Medulla oblongata (tissue), 1 donor: ENCODE results near the gene TXN2.
"Not testable (repeated sequence)": the region's sequence is repeated elsewhere in the genome, so short reads cannot be mapped to it uniquely, and the experiment has no call there.

ENCODE experiments used
- DNase-seq: peaks from one replicate; pipeline ENCODE4 v3.0.0-alpha.2; 2015; ENCODE audit errors: extremely low spot score

The TXN2 gene

DNA sequence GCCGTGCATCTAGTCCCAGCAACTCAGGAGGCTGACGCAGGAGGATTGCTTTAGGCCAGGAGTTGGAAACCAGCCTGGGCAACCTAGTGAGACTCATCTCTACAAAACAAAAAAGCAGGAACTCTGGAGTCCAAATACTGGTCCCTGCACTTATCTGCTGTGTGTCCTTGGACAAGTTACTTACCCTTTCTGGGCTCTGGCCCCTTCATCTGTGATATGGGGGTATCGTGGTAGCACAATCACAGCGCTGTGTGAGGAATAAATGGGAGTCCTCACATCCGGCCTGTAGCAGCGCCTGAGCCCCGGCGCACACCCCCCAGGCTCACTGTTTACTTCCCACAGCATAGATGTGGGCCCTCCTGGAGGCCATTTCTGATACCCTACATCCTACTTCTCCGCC is 49.5 kb downstream of the TXN2 start:
- no peak for DNase-seq

DNA sequence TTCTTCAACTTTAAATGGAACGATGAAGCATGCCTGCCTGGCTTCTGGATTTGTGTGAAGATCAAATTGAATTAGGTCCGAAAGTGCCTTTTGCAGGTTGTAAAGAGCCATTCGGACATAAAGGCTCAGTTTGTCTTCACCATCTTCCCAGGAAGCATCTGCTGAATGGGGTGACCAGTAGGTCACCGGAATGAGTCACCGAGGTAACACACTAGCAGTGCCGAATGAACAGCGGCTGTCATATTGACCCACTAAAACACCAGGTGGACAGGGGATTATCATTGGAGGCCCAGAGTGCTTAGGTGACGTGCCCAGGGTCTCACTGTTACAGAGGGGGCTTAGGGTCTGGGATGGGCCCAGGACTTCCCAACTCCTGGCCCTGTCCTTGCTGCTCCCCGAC is 50.6 kb downstream of the TXN2 start:
- no peak for DNase-seq

DNA sequence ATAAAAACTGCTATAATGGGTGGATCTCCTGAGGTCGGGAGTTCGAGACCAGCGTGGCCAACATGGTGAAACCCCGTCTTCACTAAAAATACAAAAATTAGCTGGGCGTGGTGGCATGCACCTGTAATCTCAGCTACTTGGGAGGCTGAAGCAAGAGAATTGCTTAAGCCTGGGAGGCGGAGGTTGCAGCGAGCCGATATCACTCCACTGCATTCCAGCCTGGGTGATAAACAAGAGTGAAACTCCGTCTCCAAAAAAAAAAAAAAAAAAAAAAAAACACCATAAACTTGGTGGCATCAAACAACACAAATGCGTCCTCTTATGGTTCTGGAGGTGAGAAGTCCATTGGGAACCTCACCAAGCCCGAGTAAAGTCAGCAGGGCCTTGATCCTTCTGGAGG is 53.5 kb downstream of the TXN2 start:
- not testable (repeated sequence) for DNase-seq

DNA sequence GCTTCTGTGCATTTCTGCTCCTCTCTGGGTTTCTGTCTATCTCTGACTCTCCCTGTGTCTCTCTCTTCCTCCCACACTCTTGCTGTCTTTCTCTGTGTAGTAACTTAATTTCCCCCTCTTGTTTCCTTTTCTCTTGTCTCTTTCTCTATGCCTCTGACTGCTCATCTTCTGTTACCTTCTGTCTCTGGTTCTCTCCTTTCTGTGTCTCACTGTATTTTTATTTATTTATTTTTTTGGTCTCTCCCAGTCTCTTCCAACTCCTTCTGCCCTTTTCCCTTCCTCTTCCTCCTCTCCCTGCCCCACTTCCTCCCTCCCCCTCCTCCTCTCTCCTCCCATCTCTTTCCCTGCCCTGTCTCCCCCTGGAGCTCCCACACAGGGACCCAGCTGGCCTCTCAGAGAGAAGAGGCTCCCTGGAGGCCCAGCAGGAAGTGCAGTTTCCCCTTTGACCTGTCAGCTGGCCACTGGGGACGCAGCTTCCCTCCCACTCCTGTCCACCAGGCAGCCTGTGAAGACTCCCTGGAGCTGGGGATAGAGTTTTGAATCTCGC is 55.4 kb downstream of the TXN2 start:
- no peak for DNase-seq

DNA sequence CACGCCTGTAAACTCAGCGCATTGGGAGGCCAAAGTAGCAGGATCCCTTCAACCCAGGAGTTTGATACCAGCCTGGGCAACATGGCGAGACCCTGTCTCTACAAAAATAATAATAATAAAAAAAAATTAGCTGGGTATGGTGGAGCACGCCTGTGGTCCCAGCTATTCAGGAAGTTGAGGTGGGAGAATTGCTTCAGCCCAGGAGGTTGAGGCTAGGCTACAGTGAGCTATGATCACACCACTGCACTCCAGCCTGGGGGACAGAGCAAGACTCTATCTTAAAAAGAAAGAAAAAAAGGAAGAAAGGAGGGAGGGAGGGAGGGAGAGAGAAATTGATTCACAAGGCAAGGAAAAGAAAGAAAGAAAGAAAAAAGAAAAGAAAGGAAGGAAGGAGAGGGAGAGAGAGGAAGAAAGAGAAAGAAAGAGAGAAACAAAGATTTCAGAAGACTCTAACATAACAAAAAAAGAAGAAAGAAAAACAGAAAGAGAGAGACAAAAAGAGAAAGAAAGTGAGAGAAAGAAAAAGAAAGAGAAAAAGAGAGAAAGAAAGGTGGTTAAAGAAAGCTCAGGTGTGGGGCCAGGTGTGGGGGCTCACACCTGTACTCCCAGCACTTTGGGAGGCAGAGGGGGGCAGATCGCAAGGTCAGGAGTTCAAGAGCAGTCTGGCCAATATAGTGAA is 56.4 kb downstream of the TXN2 start:
- DNase-seq = no peak

DNA sequence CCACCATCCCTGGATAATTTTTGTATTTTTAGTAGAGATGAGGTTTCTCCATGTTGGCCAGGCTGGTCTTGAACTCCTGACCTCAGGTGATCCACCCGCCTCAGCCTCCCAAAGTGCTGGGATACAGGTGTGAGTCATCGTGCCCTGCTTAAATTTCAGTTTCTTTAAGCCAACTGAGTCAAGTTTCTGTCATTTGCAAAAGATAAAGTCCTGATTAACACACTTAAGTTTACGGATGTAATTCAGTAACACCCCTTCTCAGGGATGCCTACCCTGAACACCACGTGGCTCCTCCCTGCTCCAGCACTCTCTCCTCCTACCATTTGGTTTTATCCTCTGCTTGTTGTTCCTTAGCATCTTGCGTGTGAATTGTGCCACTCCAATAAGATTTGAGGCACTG is 57.0 kb downstream of the TXN2 start:
- not testable (repeated sequence) for DNase-seq

DNA sequence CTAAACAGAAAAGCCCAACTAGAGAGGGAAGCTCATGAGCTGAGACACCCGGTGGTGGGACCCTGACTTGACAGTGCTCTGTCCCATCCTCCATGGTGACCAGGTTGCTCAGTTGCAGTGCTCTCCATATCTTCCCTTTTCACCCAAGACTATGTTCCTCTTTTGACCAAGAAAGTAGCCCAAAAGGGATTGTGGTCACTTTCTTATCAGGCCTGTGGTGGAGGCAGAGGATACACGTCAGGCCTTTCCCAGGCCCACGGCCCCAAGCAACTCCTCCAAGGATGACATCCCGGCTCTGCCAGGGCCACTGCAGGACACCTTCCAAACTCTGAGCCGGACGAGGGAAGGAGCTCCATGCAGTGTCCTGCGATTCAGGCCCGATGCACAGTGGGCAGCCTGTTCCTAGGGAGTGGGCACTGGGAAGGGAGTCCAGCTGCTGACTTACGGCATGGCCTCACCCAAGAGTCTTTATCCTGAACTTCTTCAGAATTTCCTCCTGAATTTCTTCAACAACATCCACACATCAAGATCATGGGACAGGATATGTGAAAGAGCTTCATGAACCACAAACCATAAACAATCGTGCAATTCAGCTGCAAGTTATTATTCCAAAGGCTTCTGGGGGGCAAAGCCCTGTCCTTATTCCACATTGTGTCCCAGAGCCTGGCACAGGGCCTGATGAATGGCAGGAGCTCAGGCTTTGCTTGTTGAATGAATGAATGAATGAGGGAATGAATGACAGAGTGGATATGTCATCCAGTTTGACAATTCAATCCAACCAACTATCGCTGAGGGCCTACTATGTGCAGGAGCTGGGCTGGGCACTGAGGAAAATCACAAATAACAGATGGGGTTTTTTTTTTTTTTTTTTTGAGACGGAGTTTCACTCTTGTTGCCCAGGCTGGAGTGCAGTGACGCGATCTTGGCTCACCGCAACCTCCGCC is 57.7 kb downstream of the TXN2 start:
- DNase-seq = peak; percentile 36

DNA sequence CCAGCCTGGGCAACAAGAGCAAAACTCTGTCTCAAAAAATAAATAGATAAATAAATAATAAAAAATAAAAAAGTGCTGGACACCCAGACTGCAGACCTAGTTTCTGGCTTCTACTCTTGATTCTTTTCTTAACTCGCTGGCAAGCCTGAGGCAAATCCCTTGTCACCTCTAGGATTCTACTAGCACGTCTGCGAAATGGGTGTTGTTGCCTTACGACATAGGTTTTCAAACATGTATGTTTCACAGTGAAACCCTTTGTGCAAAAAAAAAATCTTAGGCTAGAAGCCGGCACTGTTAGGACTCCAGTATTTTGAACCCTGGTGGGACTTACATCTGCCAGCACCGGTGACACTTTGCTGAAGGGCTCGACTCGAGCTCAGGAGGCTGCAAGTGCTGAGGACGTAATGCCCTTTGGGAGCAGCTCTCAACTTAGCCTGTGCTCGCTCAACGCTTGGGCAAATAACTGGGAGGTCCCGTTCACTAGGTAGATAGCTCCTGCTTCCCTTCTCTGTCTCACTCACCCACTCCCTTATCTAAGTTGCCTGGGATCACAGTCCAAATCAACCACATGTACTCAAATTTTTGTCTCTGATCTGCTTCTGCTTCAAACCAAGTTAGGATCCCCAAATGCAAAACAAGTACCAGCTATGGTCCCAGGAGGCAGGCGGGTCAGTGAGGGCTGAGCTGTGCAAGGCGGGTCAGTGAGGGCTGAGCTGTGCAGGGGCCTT is 59.0 kb downstream of the TXN2 start:
- DNase-seq = no peak

DNA sequence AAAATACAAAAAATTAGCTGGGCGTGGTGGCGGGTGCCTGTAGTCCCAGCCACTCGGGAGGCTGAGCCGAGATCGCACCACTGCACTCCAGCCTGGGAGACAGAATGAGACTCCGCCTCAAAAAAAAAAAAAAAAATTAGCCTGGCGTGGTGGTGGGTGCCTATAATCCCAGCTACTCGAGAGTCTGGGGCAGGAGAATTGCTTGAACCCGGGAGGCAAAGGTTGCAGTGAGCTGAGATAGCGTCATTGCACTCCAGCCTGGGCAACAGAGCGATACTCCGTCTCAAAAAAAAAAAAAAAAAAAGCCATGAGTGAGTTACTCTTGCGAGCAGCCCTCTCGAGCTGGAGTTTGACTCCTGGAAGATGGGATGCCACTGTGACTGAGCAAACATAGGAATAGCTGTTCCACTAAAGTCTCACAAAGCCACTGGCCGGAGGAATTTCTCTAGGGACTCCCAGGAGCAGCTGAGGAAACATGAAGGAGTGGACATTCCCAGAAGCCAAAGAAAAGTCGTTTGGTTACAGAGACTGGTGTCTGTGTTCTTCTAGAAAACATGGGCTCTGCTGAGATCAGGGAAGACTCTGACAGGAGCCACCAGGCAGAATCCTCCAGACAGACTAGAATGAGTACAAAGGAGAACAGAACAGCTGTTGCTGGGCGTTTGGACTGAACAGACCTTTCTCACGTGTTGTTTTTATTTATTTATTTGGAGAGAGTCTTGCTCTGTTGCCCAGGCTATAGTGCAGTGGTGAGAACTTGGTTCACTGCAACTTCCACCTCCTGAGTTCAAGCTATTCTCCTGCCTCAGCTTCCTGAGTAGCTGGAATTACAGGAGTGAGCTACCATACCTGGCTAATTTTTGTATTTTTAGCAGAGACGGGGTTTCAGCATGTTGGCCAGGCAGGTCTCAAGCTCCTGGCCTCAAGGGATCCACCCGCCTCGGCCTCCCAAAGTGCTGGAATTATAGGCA is 61.2 kb downstream of the TXN2 start:
- DNase-seq = peak; percentile 44

DNA sequence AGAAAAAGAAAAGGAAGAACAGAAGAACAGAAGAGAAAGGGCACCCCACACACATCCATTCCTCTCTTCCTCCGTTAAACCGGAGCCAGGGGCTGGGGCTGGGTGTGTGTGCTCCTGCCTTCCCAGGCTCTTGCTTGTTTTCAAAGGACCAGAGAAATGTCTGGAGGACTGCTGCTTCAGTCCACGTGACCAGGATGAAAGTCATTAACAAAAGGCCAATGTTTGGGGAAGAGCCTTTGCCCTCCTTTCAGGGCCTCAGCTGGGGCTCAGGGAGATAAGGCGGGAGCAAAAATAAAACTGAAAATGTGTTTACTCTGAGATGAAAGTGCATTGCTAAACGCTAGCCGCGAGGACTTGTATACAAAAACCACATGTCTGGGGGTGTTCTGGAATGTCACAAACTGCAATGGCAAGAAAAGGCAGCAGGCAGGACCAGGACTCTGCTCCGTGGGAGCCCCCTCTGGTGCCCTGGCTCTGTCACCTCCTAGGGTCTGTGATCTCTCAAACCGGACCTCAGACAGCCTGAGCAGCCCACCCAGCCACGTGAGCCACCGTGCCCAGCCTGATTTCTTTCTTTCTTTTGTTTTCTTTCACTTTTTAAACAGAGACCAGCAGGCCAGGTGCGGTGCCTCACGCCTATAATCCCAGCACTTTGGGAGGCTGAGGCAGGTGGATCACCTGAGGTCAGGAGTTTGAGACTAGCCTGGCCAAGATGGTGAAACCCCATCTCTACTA is 62.1 kb downstream of the TXN2 start:
- DNase-seq = peak; percentile 75

DNA sequence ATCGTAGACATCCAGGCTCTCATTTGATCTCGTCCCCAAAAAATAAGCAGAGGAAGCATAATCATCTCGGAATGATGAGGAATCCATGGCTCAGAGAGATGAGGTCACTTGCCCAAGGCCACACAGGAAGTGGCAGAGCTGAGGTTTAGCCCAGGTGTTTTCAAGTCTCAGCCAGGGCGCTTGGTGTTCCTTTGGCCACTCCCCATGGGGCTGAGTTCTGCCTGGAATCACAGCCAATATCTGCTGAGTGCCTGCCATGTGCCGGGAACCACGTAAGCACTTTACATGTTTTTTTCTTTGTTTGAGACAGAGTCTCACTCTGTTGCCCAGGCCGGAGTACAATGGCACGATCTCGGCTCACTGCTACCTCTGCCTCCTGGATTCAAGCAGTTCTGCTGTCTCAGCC is 64.2 kb downstream of the TXN2 start:
- no peak for DNase-seq
